ENCODE measurements around the gene ARHGAP15. TPM values are rescaled to one million over a fixed set of nuclear protein-coding genes. Genes with fewer than 3 reads are reported as not detected.

ARHGAP15 gene
- total and polyA plus RNA-seq, 4 donors: 3.8 to 17.9 (median 13.2) TPM

DNA sequence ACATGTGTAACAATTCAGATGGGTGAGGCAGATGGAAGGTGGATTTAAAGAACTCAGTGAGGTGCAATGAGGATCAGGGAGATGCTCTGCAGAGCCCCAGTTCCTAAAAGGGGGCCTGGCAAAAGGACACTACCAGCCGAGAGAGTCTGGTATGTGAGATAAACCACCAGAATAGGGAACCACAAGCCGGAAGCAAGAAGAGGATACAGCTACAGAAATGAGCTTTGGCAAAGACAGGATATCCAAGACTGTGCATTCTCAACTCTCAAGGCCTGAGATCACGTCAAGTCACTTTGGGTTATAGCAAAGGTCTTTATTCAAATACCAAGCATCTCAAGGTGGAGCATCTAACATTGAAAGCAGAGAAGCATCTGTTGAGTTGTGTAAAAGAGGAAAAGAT, 293.5 kb downstream of the ARHGAP15 start:
- DNase-seq (ENCODE audit: low spot score): no peak
- Histone ChIP-seq H3K9ac (ENCODE audit: low read depth in 1 of 2, low read length in 2 of 2) (no peak overlapping the region), H3K27ac (ENCODE audit: low read depth in 1 of 2, low read length in 2 of 2) (no peak overlapping the region), H3K4me1 (ENCODE audit: control insufficient read depth in 4 of 4, insufficient read depth in 4 of 4, low read length in 3 of 4) (no peaks in the 10 kb centered on the region), H3K27me3 (ENCODE audit: control insufficient read depth in 4 of 4, insufficient read depth in 4 of 4, low read length in 3 of 4) (no peaks in the 10 kb centered on the region), H3K9me3 (ENCODE audit: control insufficient read depth in 4 of 4, low read length in 3 of 4) (no peaks in the 10 kb centered on the region), H3K4me3 (ENCODE audit: low read depth in 1 of 3, low read length in 3 of 3) (no peak overlapping the region), H3K36me3 (ENCODE audit: control insufficient read depth in 4 of 4, insufficient read depth in 3 of 4, low read depth in 1 of 4, low read length in 3 of 4) (no peaks in the 10 kb centered on the region)
- TF ChIP-seq FOXA2 (IDR thresholded peaks at IDR 0.05) (no peak), EGR1 (IDR thresholded peaks at IDR 0.05; ENCODE audit: low read depth in 2 of 2) (no peak), NR2F2 (IDR thresholded peaks at IDR 0.05) (no peak), JUND (IDR thresholded peaks at IDR 0.05) (no peak)
- WGBS: 84% methylated on average over 3 of the region's 3 CpGs

DNA sequence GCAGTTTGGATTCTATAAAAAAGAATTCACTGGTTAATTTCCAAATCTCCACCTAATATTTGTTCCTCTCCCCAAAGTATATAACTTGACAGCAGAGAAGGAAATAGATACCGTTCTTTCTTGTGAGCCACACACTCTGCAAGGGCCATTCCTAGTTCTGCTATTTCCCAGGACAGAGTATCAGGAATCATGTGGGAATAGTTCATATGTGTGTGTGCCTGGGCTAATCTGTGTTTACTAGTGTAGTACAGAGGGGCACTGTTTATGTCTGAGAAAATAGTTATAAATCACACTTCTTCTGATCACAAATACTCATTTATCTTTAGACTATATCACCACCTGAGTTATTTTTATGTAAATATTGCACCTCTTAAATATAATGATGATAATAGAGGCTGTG, 296.7 kb downstream of the ARHGAP15 start:
- no peak overlapping the region for H3K9ac ChIP-seq (ENCODE audit: low read depth in 1 of 2, low read length in 2 of 2)
- no peak overlapping the region for H3K27ac ChIP-seq (ENCODE audit: low read depth in 1 of 2, low read length in 2 of 2)
- H3K9me3 ChIP-seq (ENCODE audit: control insufficient read depth in 4 of 4, low read length in 3 of 4): no peaks in the 10 kb centered on the region
- no peak for DNase-seq (ENCODE audit: low spot score)
- H3K4me1 ChIP-seq (ENCODE audit: control insufficient read depth in 4 of 4, insufficient read depth in 4 of 4, low read length in 3 of 4): peaks cover 0 to 10% (median 5%) of the 10 kb centered on the region in 4 donors
- 88% methylated on average over 1 of the region's 1 CpG for WGBS
- H3K36me3 ChIP-seq (ENCODE audit: control insufficient read depth in 4 of 4, insufficient read depth in 3 of 4, low read depth in 1 of 4, low read length in 3 of 4): no peaks in the 10 kb centered on the region
- H3K27me3 ChIP-seq (ENCODE audit: control insufficient read depth in 4 of 4, insufficient read depth in 4 of 4, low read length in 3 of 4): no peaks in the 10 kb centered on the region
- H3K4me3 ChIP-seq (ENCODE audit: low read depth in 1 of 3, low read length in 3 of 3): no peak overlapping the region
- TF ChIP-seq, protein P1, sequence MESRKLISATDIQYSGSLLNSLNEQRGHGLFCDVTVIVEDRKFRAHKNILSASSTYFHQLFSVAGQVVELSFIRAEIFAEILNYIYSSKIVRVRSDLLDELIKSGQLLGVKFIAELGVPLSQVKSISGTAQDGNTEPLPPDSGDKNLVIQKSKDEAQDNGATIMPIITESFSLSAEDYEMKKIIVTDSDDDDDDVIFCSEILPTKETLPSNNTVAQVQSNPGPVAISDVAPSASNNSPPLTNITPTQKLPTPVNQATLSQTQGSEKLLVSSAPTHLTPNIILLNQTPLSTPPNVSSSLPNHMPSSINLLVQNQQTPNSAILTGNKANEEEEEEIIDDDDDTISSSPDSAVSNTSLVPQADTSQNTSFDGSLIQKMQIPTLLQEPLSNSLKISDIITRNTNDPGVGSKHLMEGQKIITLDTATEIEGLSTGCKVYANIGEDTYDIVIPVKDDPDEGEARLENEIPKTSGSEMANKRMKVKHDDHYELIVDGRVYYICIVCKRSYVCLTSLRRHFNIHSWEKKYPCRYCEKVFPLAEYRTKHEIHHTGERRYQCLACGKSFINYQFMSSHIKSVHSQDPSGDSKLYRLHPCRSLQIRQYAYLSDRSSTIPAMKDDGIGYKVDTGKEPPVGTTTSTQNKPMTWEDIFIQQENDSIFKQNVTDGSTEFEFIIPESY (IDR thresholded peaks at IDR 0.05): no peak

DNA sequence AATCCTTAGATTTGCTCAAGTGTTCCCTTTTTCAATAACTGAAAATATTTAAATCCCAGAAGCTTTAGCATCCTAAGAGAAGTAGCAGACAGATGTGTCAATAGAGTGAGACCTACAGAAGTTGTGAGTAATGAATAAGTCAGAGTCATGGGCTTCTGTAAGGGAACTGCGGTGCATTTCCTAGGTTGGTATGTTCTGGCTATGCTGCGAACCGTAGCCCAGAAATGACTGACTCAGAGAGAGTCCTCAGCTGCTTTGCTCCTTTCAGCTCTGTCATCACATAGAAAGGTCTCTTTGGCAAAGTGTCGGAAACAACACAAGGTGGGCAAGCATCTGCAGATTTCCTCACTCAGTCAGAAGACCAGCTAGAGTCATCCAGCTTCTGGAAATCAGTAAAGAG, 297.1 kb downstream of the ARHGAP15 start:
- Histone ChIP-seq H3K9me3 (ENCODE audit: control insufficient read depth in 4 of 4, low read length in 3 of 4) (no peaks in the 10 kb centered on the region), H3K4me3 (ENCODE audit: low read depth in 1 of 3, low read length in 3 of 3) (no peak overlapping the region), H3K27me3 (ENCODE audit: control insufficient read depth in 4 of 4, insufficient read depth in 4 of 4, low read length in 3 of 4) (no peaks in the 10 kb centered on the region), H3K9ac (ENCODE audit: low read depth in 1 of 2, low read length in 2 of 2) (no peak overlapping the region), H3K36me3 (ENCODE audit: control insufficient read depth in 4 of 4, insufficient read depth in 3 of 4, low read depth in 1 of 4, low read length in 3 of 4) (no peaks in the 10 kb centered on the region), H3K4me1 (ENCODE audit: control insufficient read depth in 4 of 4, insufficient read depth in 4 of 4, low read length in 3 of 4) (peaks cover 0 to 10% (median 5%) of the 10 kb centered on the region in 4 donors), H3K27ac (ENCODE audit: low read depth in 1 of 2, low read length in 2 of 2) (no peak overlapping the region)
- DNase-seq (ENCODE audit: low spot score): no peak
- TF ChIP-seq, protein P1 (IDR thresholded peaks at IDR 0.05): no peak
- TF ChIP-seq TAF1 (conservative IDR thresholded peaks at IDR 0.05) (no peak), NR2F2 (IDR thresholded peaks at IDR 0.05) (no peak)
- 96% methylated on average over 4 of the region's 4 CpGs for WGBS

DNA sequence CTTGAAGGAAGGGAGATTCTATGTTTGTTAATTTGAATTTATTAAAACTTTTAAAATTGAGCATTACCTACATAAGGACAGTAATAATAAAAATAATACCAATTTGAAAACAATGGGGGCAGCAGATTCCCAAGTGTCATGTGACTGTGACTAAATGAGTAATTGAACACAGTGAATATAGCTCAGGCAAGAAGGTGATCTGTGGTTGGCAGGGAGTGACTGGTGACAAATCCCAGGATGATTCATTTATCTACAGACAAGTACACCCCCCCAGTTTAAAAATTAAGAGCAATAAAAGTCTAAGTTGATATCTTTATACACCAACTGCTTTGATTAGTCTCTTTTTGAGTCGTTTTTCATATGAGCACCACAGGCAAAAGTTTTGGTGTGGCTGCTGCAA, 299.5 kb downstream of the ARHGAP15 start:
- H3K4me3 ChIP-seq (ENCODE audit: low read depth in 1 of 3, low read length in 3 of 3): no peak overlapping the region
- H3K36me3 ChIP-seq (ENCODE audit: control insufficient read depth in 4 of 4, insufficient read depth in 3 of 4, low read depth in 1 of 4, low read length in 3 of 4): no peaks in the 10 kb centered on the region
- TF ChIP-seq FOXA2 (IDR thresholded peaks at IDR 0.05): no peak
- no peak overlapping the region for H3K9ac ChIP-seq (ENCODE audit: low read depth in 1 of 2, low read length in 2 of 2)
- H3K4me1 ChIP-seq (ENCODE audit: control insufficient read depth in 4 of 4, insufficient read depth in 4 of 4, low read length in 3 of 4): peaks cover 0 to 11% (median 8%) of the 10 kb centered on the region in 4 donors
- no peaks in the 10 kb centered on the region for H3K9me3 ChIP-seq (ENCODE audit: control insufficient read depth in 4 of 4, low read length in 3 of 4)
- 75% methylated on average over 1 of the region's 1 CpG for WGBS
- no peak overlapping the region for H3K27ac ChIP-seq (ENCODE audit: low read depth in 1 of 2, low read length in 2 of 2)
- no peaks in the 10 kb centered on the region for H3K27me3 ChIP-seq (ENCODE audit: control insufficient read depth in 4 of 4, insufficient read depth in 4 of 4, low read length in 3 of 4)
- no peak for DNase-seq (ENCODE audit: low spot score)

All from liver (tissue), 9 donors.